OCI-LY7 (cell line): ENCODE results near the gene SFRP5. TPM values are rescaled to one million over a fixed set of nuclear protein-coding genes. Genes with fewer than 3 reads are reported as not detected.

ENCODE experiments used
- BruUV-seq: library from RNA; stranded (reverse); fragments of 400-500 nt; replicated peaks from 2 replicates; lab custom pipeline; 2021; lab: Mats Ljungman, UMichigan
- CTCF ChIA-PET: fragments of 300-600 bp; sonication (Branson Sonifier 250); formaldehyde crosslinking; loops from one replicate; lab custom pipeline; 2022; ENCODE audit warnings: antibody characterized with exemption; ENCODE audit not compliant: unreplicated experiment; lab: Charles Lee
- POLR2A ChIA-PET: fragments of 300-600 bp; sonication (Branson Sonifier 250); formaldehyde crosslinking; loops from one replicate; lab custom pipeline; 2022; ENCODE audit warnings: antibody characterized with exemption; lab: Charles Lee
- DNase-seq: peaks from one replicate; pipeline ENCODE4 v3.0.0-alpha.2; 2015; ENCODE audit warnings: low spot score
- H2AFZ ChIP-seq: fragments of 200-600 bp; sonication (generic), shearing (Covaris generic); 2 replicates; pipeline ENCODE4 v1.6.1; 2014; ENCODE audit warnings: mild to moderate bottlenecking, antibody characterized with exemption, low read length, moderate library complexity
- H3K27ac ChIP-seq: fragments of 200-600 bp; sonication (generic); 2 replicates; pipeline ENCODE4 v1.5.1; 2014; ENCODE audit warnings: mixed run types, low read depth, mild to moderate bottlenecking, moderate library complexity, low read length, inconsistent platforms; ENCODE audit not compliant: poor library complexity, severe bottlenecking
- H3K36me3 ChIP-seq: fragments of 200-600 bp; sonication (generic); 2 replicates; pipeline ENCODE4 v1.6.1; 2014; ENCODE audit warnings: mild to moderate bottlenecking, antibody characterized with exemption, low read length, moderate library complexity, mixed read lengths; ENCODE audit not compliant: insufficient read depth
- H3K4me1 ChIP-seq: fragments of 200-600 bp; sonication (generic); 2 replicates; pipeline ENCODE4 v1.5.1; 2014; ENCODE audit warnings: mild to moderate bottlenecking, low read length; ENCODE audit not compliant: insufficient read depth, poor library complexity, severe bottlenecking
- H3K4me2 ChIP-seq: fragments of 200-600 bp; sonication (generic); 2 replicates; pipeline ENCODE4 v1.6.1; 2014; ENCODE audit warnings: mild to moderate bottlenecking, low read length
- H3K4me3 ChIP-seq: fragments of 200-600 bp; sonication (generic); 2 replicates; pipeline ENCODE4 v1.5.1; 2014; ENCODE audit warnings: mild to moderate bottlenecking, low read depth, low read length; ENCODE audit not compliant: poor library complexity, severe bottlenecking
- H3K79me2 ChIP-seq: fragments of 200-600 bp; sonication (generic); 2 replicates; pipeline ENCODE4 v1.6.1; 2016; ENCODE audit warnings: low read depth, mild to moderate bottlenecking, low read length, moderate library complexity, mixed read lengths; ENCODE audit not compliant: insufficient read depth
- H3K9me2 ChIP-seq: fragments of 200-600 bp; sonication (generic); 2 replicates; pipeline ENCODE4 v1.6.1; 2016; ENCODE audit warnings: mild to moderate bottlenecking, low read length, mixed read lengths; ENCODE audit not compliant: insufficient read depth
- H3K9me3 ChIP-seq: fragments of 200-600 bp; sonication (generic); 2 replicates; pipeline ENCODE4 v1.6.1; 2014; ENCODE audit warnings: mild to moderate bottlenecking, mixed run types, low read length, mixed read lengths
- H4K20me1 ChIP-seq: fragments of 200-600 bp; sonication (generic); 2 replicates; pipeline ENCODE4 v1.6.1; 2014; ENCODE audit warnings: mild to moderate bottlenecking, antibody characterized with exemption, low read length, moderate library complexity, mixed read lengths; ENCODE audit not compliant: insufficient read depth
- EZH2phosphoT487 ChIP-seq: fragments of 200-600 bp; sonication (generic); IDR thresholded peaks from 2 replicates; pipeline ENCODE4 v1.6.1; 2018; ENCODE audit warnings: low read depth, borderline replicate concordance, mild to moderate bottlenecking, mixed run types, antibody characterized with exemption, low read length, moderate library complexity, mixed read lengths
- intact Hi-C: fragments of 100-400 bp; cut with micrococcal nuclease; formaldehyde crosslinking; loops from one replicate; pipeline ENCODE4 v1.10.0; 2022; ENCODE audit not compliant: unreplicated experiment
- total RNA-seq, 2 experiments: library from RNA; depleted of rRNA in 1 of 2; stranded (reverse); fragments of >200 nt in 1 of 2; shearing (Covaris generic) in 1 of 2; gene quantifications; 2 replicates each; pipeline ENCODE4 v1.2.3, GENCODE V29; 2014 to 2022
- TF ChIP-seq, protein P1 (sequence below): fragments of 200-600 bp; sonication (generic); conservative IDR thresholded peaks from 2 replicates; pipeline ENCODE4 v1.5.1; 2014; ENCODE audit warnings: mild to moderate bottlenecking, antibody characterized with exemption, low read length, moderate library complexity, mixed read lengths

SFRP5 gene
- total RNA-seq, 2 experiments from 2014 or later, result not detected

DNA sequence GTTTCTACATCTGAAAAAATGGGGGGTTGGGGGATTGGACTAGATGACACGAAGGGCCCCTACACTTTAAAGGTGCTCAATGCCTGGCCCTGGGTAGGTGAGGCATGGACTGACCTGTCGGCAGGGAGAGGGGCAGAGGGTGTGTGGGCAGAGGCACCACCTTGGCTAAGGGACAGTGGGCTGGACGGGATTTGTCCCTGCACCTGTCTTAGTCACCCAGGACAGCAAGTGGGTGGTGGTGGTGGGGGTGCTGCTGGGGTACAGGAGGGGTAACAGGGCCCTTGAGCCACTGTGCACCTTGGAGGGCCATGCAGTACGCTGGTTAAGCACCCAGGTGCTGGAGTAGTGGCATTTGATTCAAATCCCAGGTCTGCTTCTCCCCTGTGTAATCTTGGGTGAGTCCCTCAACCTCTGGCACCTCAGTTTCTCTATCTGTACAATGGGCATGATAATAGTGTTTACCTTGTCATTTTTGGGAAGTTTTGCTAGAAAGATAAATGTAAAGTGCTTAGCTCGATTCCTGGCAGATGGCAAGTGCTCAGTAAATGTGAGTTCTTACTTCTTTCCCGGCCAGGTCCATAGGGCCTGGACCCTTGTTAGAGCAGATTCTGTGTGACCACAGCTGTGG, 18.1 kb upstream of the SFRP5 start:
- intact Hi-C loops, result no loop called here
- BruUV-seq, result no TSS peak
- ChIA-PET CTCF (no interaction called here), POLR2A (interaction anchor here (0.6 to 0.7 kb wide), 2 partner anchors 111 to 1754 kb away, joined by 3 to 7 read pairs; no protein-coding TSS in a partner anchor)
- Histone ChIP-seq H3K9me2 (no peaks in the 10 kb centered on the region), H3K36me3 (no peaks in the 10 kb centered on the region), H3K4me2 (no peak overlapping the region), H2AFZ (no peak overlapping the region), H3K4me3 (no peak overlapping the region), H4K20me1 (no peaks in the 10 kb centered on the region), H3K27ac (no peak overlapping the region), H3K4me1 (no peaks in the 10 kb centered on the region), H3K9me3 (no peaks in the 10 kb centered on the region), H3K79me2 (no peaks in the 10 kb centered on the region)
- DNase-seq, result no peak
- no peak for TF ChIP-seq EZH2phosphoT487
- TF ChIP-seq, protein P1, sequence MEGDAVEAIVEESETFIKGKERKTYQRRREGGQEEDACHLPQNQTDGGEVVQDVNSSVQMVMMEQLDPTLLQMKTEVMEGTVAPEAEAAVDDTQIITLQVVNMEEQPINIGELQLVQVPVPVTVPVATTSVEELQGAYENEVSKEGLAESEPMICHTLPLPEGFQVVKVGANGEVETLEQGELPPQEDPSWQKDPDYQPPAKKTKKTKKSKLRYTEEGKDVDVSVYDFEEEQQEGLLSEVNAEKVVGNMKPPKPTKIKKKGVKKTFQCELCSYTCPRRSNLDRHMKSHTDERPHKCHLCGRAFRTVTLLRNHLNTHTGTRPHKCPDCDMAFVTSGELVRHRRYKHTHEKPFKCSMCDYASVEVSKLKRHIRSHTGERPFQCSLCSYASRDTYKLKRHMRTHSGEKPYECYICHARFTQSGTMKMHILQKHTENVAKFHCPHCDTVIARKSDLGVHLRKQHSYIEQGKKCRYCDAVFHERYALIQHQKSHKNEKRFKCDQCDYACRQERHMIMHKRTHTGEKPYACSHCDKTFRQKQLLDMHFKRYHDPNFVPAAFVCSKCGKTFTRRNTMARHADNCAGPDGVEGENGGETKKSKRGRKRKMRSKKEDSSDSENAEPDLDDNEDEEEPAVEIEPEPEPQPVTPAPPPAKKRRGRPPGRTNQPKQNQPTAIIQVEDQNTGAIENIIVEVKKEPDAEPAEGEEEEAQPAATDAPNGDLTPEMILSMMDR, result no peak

DNA sequence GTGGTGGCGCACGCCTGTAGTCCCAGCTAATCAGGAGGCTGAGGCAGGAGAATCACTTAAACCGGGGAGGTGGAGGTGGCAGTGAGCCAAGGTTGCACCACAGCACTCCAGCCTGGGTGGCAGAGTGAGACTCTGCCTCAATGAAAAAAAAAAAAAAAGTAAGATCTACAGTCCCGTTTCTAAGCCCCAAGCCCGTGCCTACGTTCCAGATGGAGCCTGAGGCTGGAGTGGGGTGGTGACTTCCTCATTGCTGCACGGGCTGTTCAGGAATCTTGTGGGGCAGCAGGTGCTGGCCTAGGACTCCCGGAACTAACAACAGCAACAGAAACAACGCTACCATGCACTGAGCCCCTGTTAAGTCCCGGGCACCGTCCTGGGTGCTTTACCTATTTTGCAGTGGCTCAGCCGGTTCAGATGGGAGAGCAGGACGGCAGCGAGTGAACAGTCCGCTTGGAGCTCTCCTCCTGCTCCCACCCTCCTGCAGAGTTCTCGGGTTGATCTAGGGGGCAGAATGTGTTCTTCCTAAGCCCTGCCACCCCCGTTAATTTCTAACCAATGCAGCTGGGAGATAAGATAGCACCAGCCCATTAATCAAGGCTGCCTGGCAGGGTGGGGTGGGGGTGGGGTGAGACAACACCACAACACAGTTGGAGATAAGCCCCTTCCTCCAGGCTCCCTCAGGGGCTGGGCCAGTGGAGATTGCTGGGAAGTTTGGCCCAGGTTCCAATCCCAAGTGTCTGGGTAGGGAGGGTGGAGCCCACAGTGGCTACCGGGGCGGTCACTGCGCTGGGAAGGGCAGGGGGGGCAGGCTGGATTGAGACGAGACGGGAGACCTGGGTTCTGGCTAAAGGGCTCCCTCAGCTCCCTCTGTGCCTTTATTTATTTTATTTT, 17.0 kb upstream of the SFRP5 start:
- Histone ChIP-seq H3K9me2 (no peaks in the 10 kb centered on the region), H3K36me3 (no peaks in the 10 kb centered on the region), H3K27ac (no peak overlapping the region), H3K4me1 (no peaks in the 10 kb centered on the region), H4K20me1 (no peaks in the 10 kb centered on the region), H3K4me3 (no peak overlapping the region), H3K9me3 (no peaks in the 10 kb centered on the region), H2AFZ (no peak overlapping the region), H3K4me2 (no peak overlapping the region), H3K79me2 (no peaks in the 10 kb centered on the region)
- intact Hi-C loops, result no loop called here
- CTCF ChIA-PET, result no interaction called here
- TF ChIP-seq EZH2phosphoT487, result no peak
- TF ChIP-seq, protein P1, result no peak
- no TSS peak for BruUV-seq
- POLR2A ChIA-PET, result interaction anchor here (1.5 kb wide), 1 partner anchor 102 kb away, joined by 3 read pairs; no protein-coding TSS in a partner anchor
- no peak for DNase-seq
